GM18526 (cell line): ENCODE measurements around the gene LHFPL3.

Source experiments
- POLR2A ChIP-seq: IDR thresholded peaks from 3 replicates; pipeline ENCODE4 v1.6.1; 2011; ENCODE audit not compliant: insufficient read length; ENCODE audit errors: extremely low read depth

LHFPL3 gene

DNA sequence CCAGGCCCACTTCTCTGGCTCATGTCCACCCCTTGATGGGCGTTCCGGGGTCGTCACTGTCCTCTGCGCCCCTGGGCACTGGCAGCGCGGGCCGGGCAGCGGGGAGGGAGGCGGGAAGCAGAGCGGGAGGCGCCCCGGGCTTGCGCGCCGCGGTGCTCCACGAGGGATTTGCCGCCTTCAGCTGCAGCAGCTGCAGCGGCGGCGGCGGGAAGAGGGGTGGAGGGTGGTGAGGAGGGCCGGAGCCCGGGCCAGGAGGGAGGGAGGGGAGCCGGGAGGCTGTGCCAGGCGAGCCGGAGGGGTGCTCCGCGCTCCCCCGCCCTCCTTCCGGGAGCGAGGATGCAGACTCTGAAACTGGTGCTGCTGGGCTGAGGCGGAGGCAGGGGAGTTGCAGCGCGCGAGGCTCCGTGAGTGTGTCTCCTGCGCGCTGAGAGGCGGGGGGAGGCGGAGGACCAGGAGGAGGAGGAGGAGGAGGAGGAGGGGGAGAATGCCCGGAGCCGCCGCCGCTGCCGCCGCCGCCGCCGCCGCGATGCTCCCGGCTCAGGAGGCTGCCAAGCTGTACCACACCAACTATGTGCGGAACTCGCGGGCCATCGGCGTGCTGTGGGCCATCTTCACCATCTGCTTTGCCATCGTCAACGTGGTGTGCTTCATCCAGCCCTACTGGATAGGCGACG, at the start of gene LHFPL3:
Gene LHFPL3 (plus strand): TSS at position 308 of the 674 bp plus-strand sequence.
- no peak for TF ChIP-seq POLR2A

- no peak for TF ChIP-seq POLR2A
Observed at GRCh38 chr7:104286839-104287238, 41.6 kb upstream of the LHFPL3 start.

DNA sequence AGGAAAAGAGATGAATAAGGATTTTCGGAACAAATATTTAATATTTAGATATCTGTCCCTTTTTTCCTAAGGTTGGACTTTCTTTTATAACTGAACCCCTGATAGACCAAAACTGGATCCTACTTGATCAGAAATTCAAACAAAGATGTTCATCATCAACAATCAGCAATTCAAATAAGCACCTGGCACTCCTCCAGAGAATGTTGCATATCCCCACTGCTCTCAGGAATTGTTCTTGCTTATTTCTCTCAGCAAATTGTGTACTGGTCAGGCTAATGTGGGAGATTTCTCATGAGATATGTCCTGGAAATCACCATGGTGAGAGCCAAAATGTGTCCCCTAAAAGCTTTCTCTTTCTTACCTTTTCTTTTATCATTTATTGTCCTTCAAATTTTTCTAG, 40.3 kb upstream of the LHFPL3 start:
- no peak for TF ChIP-seq POLR2A

DNA sequence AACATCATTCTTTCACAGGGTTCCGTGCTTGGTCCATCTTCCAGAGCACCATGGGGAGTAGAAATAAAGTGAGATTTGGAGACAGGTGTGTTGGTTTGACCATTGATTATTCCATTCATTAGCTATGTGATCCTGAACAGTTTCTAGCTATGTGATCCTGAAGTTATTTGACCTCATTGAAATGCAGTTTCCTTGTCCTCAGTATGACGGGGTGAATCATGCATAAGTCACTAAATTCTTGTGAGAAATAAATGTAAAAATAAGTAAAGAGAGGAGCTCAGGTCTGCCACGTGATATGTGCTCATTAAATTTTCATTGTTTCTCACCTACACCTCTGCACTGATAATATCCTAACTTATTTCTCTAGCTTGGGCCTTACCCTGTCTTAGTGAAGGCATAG, 34.1 kb upstream of the LHFPL3 start:
- TF ChIP-seq POLR2A: no peak

GRCh38 chr7:104296266-104296665, 32.1 kb upstream of the LHFPL3 start:
- no peak for TF ChIP-seq POLR2A

DNA sequence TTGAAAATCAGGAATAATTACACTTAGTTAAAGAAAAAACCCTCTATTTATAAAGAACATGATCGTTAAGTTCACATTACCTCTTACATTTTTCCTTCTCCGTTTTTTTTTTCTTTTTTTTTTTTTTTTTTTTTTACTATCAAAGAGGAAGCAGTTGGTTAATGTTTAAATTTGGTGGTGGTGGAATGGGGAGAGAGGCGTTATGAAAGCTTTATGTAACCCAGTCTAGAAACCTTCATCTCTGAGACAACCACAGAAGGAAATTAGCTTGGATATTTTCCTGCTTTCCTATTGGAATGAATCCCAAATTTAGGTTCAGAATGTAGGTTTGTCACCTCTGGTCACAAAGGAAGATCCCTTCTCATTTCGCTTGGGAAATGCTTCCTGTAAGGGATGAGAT, 31.5 kb upstream of the LHFPL3 start:
- no peak for TF ChIP-seq POLR2A

- TF ChIP-seq POLR2A: no peak
Observed at GRCh38 chr7:104299323-104299722, 29.1 kb upstream of the LHFPL3 start.

GRCh38 chr7:104299777-104300176, 28.6 kb upstream of the LHFPL3 start:
- no peak for TF ChIP-seq POLR2A

DNA sequence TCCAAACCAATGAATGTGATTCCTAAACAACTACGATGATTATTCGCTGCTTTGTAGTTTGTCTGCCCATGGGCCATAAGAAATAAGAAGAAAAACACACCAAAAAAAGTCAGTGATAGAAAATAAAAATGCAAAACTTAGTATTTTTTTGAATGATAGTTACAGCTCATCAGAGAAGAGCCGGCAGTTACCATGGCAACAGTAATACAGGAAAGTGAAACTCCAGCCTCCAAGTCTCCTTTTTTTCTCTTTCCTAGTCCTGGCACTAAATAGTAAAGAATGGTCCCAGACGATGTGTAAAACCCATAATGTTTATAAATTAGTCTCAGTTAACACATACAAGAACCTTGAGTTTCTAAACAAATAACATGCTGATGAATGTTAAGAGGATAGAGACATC, 21.6 kb upstream of the LHFPL3 start:
- no peak for TF ChIP-seq POLR2A

- TF ChIP-seq POLR2A: no peak
Observed at GRCh38 chr7:104317948-104318629, 10.3 kb upstream of the LHFPL3 start.

- no peak for TF ChIP-seq POLR2A
Observed at GRCh38 chr7:104327534-104327933, 869 bp upstream of the LHFPL3 start.

DNA sequence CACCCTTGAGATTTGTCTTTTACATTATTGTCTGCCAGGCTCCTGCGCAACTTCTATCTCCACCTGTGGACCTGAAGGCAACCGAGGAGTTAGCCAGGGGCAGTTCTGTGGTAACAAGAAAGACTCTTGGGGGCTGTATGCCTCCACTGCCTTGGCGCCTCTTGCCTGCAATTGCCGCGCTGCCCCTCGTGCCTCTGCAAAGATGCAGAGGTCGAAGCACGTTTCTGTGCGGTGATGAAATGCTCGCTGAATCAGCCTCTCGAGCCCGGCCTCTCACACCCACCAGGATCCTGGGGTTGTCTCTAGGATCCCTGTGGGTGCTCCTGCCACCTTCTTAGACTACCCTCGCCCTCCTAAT, 486 bp upstream of the LHFPL3 start:
- no peak for TF ChIP-seq POLR2A

DNA sequence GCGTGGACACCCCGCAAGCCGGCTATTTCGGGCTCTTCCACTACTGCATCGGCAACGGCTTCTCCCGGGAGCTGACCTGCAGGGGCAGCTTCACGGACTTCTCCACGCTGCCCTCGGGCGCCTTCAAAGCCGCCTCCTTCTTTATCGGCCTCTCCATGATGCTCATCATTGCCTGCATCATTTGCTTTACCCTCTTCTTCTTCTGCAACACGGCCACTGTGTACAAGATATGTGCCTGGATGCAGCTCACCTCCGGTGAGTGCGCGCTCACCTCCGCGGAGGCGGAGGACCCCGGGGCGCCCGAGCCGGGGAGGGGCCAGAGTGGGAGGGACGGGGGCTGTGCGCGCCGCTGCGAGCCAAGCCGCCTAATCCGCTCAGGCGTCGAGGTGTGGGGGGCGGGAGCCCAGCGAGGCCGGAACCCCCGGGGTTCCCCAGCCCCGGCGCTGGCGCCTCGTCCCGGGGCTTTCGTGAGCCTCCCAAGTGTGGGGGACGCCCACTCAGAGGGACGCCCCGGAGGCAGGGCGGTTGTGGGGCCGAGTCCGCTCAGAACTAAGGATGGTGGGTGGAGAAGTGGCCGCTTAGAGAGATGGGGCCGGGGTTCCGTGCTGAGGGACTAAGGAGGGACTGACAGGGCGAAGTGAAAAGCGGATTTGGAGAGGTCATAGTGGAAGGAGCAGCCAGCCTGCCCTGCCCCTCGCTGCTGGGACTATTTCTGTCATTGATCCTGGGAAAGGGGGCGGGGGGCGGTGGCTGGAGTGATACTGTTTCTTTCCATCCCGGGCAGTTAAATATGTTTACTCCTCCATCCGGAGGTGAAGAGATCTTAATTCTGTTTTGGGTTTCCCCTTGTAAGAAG, 795 bp downstream of the LHFPL3 start:
- no peak for TF ChIP-seq POLR2A

GRCh38 chr7:104341546-104341945, 13.1 kb downstream of the LHFPL3 start:
- TF ChIP-seq POLR2A: no peak

DNA sequence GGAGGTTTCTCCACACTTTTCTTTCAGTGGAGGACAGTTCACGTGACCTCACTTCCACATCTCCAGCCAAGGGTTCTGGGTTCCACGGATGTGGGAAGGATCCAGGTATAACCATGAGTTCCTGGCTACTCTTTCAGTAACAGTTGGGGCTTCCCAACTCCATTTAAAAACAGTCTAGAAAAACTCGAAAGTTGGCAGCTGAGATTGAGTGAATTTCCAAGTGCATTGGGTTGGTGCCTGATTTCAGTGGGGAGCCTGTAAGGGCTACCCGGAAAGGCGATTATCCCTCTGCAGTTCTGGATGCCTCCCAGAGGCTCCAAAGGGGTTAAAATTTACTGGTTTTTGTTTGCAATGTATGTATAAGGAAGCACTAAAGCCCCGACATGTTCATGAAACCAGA, 24.3 kb downstream of the LHFPL3 start:
- TF ChIP-seq POLR2A: no peak

GRCh38 chr7:104357166-104357565, 28.8 kb downstream of the LHFPL3 start:
- TF ChIP-seq POLR2A: no peak

- TF ChIP-seq POLR2A: no peak
Observed at GRCh38 chr7:104358446-104359132, 30.2 kb downstream of the LHFPL3 start.
